ENCODE measurements around the gene SLIT3. TPM values are rescaled to one million over a fixed set of nuclear protein-coding genes. Genes with fewer than 3 reads are reported as not detected.

The SLIT3 gene
- polyA plus RNA-seq, 1 of the 3 experiments (the other 2 are of a cell fraction), result 119 TPM

GRCh38 chr5:168674893-168675482 is 626.0 kb downstream of the SLIT3 start:
- CTCF ChIA-PET, result no interaction called here

GRCh38 chr5:168672888-168673287 is 628.1 kb downstream of the SLIT3 start:
- Histone ChIP-seq H3K4me1 (ENCODE audit: control insufficient read depth in 1 of 2, insufficient read depth in 2 of 2, low read depth in 1 of 2, low read length in 1 of 2) (peaks cover 0 to 6% of the 10 kb centered on the region in 2 experiments; a peak in 1 of 4 replicates), H3K9me3 (no peaks in the 10 kb centered on the region), H3K79me2 (ENCODE audit: insufficient read depth) (no peaks in the 10 kb centered on the region), H2AFZ (ENCODE audit: low read depth) (no peak overlapping the region), H3K4me3 (ENCODE audit: low read depth in 2 of 2, low read length in 1 of 2) (no peak overlapping the region), H3K27ac (ENCODE audit: low read depth in 2 of 2, low read length in 1 of 2) (no peak overlapping the region), H3K36me3 (replicated peaks in 1 of 2; ENCODE audit: control insufficient read depth in 1 of 2, insufficient read depth in 2 of 2, low read length in 1 of 2) (peaks cover 14 to 77% of the 10 kb centered on the region in 2 experiments), H3K27me3 (ENCODE audit: insufficient read depth) (no peaks in the 10 kb centered on the region), H3K4me2 (no peak overlapping the region), H3K9me2 (no peaks in the 10 kb centered on the region), H4K20me1 (ENCODE audit: insufficient read depth) (no peaks in the 10 kb centered on the region), H3F3A (replicated peaks; ENCODE audit: insufficient read depth) (no peaks in the 10 kb centered on the region), H3K9ac (no peak overlapping the region)
- no peak for DNase-seq
- ChIA-PET POLR2A (interaction anchor here (0.6 kb wide), 1 partner anchor 181 kb away, joined by 3 read pairs; no protein-coding TSS in a partner anchor), CTCF (no interaction called here)
- TF ChIP-seq EP300 (IDR thresholded peaks at IDR 0.05; ENCODE audit: borderline replicate concordance in 1 of 2, low read depth in 1 of 2, low read length in 1 of 2), result no peak
- no peak for TF ChIP-seq POLR2AphosphoS5 (IDR thresholded peaks at IDR 0.05; ENCODE audit: low read depth, low read length)
- TF ChIP-seq FOXJ3 (CRISPR knock-in tag; IDR thresholded peaks at IDR 0.05), result no peak
- 77% methylated on average over 4 of the region's 4 CpGs for WGBS (ENCODE audit: low lambda C conversion rate)

More at GRCh38 chr5:168674893-168675482, 626.0 kb downstream of the SLIT3 start:
- Histone ChIP-seq H3K79me2 (ENCODE audit: insufficient read depth) (no peaks in the 10 kb centered on the region), H3K4me2 (no peak overlapping the region), H3F3A (replicated peaks; ENCODE audit: insufficient read depth) (no peaks in the 10 kb centered on the region), H3K27ac (ENCODE audit: low read depth in 2 of 2, low read length in 1 of 2) (no peak overlapping the region), H2AFZ (ENCODE audit: low read depth) (no peak overlapping the region), H3K9ac (no peak overlapping the region), H3K4me3 (ENCODE audit: low read depth in 2 of 2, low read length in 1 of 2) (no peak overlapping the region), H4K20me1 (ENCODE audit: insufficient read depth) (no peaks in the 10 kb centered on the region), H3K9me3 (no peaks in the 10 kb centered on the region), H3K4me1 (ENCODE audit: control insufficient read depth in 1 of 2, insufficient read depth in 2 of 2, low read depth in 1 of 2, low read length in 1 of 2) (peaks cover 0 to 7% of the 10 kb centered on the region in 2 experiments; a peak in 1 of 4 replicates), H3K27me3 (ENCODE audit: insufficient read depth) (no peaks in the 10 kb centered on the region), H3K9me2 (no peaks in the 10 kb centered on the region), H3K36me3 (replicated peaks in 1 of 2; ENCODE audit: control insufficient read depth in 1 of 2, insufficient read depth in 2 of 2, low read length in 1 of 2) (peaks cover 3 to 67% of the 10 kb centered on the region in 2 experiments)
- 100% methylated on average over 4 of the region's 5 CpGs for WGBS (ENCODE audit: low lambda C conversion rate)
- DNase-seq, result no peak
- TF ChIP-seq TAF1 (IDR thresholded peaks at IDR 0.05; ENCODE audit: borderline replicate concordance, low read depth, low read length) (no peak), EZH2phosphoT487 (IDR thresholded peaks at IDR 0.05; ENCODE audit: borderline replicate concordance, low read depth) (no peak), REST (IDR thresholded peaks at IDR 0.05; ENCODE audit: low read depth, low read length) (no peak), RXRA (IDR thresholded peaks at IDR 0.05; ENCODE audit: borderline replicate concordance, low read depth) (no peak), YY1 (IDR thresholded peaks at IDR 0.05; ENCODE audit: low read depth) (no peak), RAD21 (IDR thresholded peaks at IDR 0.05; ENCODE audit: low read length) (no peak), RFX5 (IDR thresholded peaks at IDR 0.05; ENCODE audit: low read length) (no peak), USF2 (IDR thresholded peaks at IDR 0.05; ENCODE audit: borderline replicate concordance, low read depth, low read length) (no peak), JUND (IDR thresholded peaks at IDR 0.05) (no peak)
- POLR2A ChIA-PET, result no interaction called here

All from SK-N-SH (cell line).